GM12878 (cell line): ENCODE data around the gene PTPN14. TPM values are rescaled to one million over a fixed set of nuclear protein-coding genes. Genes with fewer than 3 reads are reported as not detected.

Experiments
- ATAC-seq: fragments of 200-7000 bp; cut with Tn5 transposase; 3 replicates; pipeline ENCODE4 v1.9.1; 2020; ENCODE audit warnings: mild to moderate bottlenecking, moderate library complexity
- BruUV-seq: library from RNA; stranded (reverse); fragments of 400-500 nt; replicated peaks from 2 replicates; lab custom pipeline; 2021; lab: Mats Ljungman, UMichigan
- CTCF ChIA-PET: fragments of 300-600 bp; sonication (Branson Sonifier 250); formaldehyde crosslinking; extraction: SDS; loops from one replicate; lab custom pipeline; 2021; ENCODE audit warnings: inconsistent platforms; lab: Yijun Ruan, JAX
- POLR2A ChIA-PET: fragments of 350-600 bp; formaldehyde crosslinking; extraction: SDS; loops from one replicate; lab custom pipeline; 2021; ENCODE audit warnings: inconsistent platforms; lab: Charles Lee
- RAD21 ChIA-PET: fragments of 300-600 bp; sonication (Branson Sonifier 250); formaldehyde crosslinking; loops from one replicate; lab custom pipeline; 2023; ENCODE audit warnings: antibody characterized with exemption; ENCODE audit not compliant: unreplicated experiment; lab: Charles Lee
- SMC1A ChIA-PET: fragments of 300-600 bp; sonication (Branson Sonifier 250); formaldehyde crosslinking; loops from one replicate; lab custom pipeline; 2023; ENCODE audit not compliant: unreplicated experiment, uncharacterized antibody; lab: Charles Lee
- DNase-seq: peaks from one replicate; pipeline ENCODE4 v3.0.0-alpha.2; 2011; ENCODE audit warnings: low read depth, low spot score
- FAIRE-seq: peaks from 3 replicates; lab custom pipeline; 2011; peaks lifted over from hg19 to GRCh38; lab: Jason Lieb, UNC
- H2AFZ ChIP-seq: 2 replicates; pipeline ENCODE4 v1.6.0; 2011; ENCODE audit warnings: low read depth, low read length, control low read depth; ENCODE audit not compliant: control insufficient read depth
- H3K27ac ChIP-seq: 2 replicates; pipeline ENCODE4 v1.5.1; 2011; ENCODE audit warnings: control low read depth; ENCODE audit not compliant: control insufficient read depth, insufficient read depth
- H3K27me3 ChIP-seq, 2 experiments: replicated peaks in 1 of 2; 2 replicates each; pipeline versions ENCODE4 v1.6.0 to v1.6.1; 2011; ENCODE audit warnings: low read length in 1 of 2; ENCODE audit not compliant: control insufficient read depth in 2 of 2, insufficient read depth in 2 of 2
- H3K36me3 ChIP-seq, 2 experiments: 2 replicates each; pipeline ENCODE4 v1.5.1; 2011; ENCODE audit warnings: low read length in 1 of 2; ENCODE audit not compliant: control insufficient read depth in 2 of 2, insufficient read depth in 2 of 2
- H3K4me1 ChIP-seq: 2 replicates; pipeline ENCODE4 v1.6.1; 2011; ENCODE audit warnings: mild to moderate bottlenecking, low read length, moderate library complexity, mixed read lengths; ENCODE audit not compliant: control insufficient read depth, insufficient read depth
- H3K4me2 ChIP-seq: 2 replicates; pipeline ENCODE4 v1.6.0; 2011; ENCODE audit warnings: control low read depth; ENCODE audit not compliant: control insufficient read depth, insufficient read depth
- H3K4me3 ChIP-seq: fragments of 200-600 bp; sonication (generic); 2 replicates; pipeline ENCODE4 v1.5.1; 2016
- H3K79me2 ChIP-seq: 2 replicates; pipeline ENCODE4 v1.6.0; 2011; ENCODE audit warnings: low read length; ENCODE audit not compliant: control insufficient read depth, insufficient read depth
- H3K9ac ChIP-seq: 2 replicates; pipeline ENCODE4 v1.8.0; 2011; ENCODE audit warnings: low read length, control low read depth, mixed read lengths; ENCODE audit not compliant: control insufficient read depth, insufficient read depth
- H3K9me3 ChIP-seq: replicated peaks from 3 replicates; pipeline ENCODE4 v1.5.1; 2011; ENCODE audit warnings: mild to moderate bottlenecking, low read length; ENCODE audit not compliant: control insufficient read depth, insufficient read depth
- H4K20me1 ChIP-seq: 2 replicates; pipeline ENCODE4 v1.6.0; 2011; ENCODE audit not compliant: control insufficient read depth, insufficient read depth
- DPF2 ChIP-seq: fragments of 450-650 bp; IDR thresholded peaks from 2 replicates; pipeline ENCODE4 v1.6.1; 2017; ENCODE audit warnings: mild to moderate bottlenecking
- FOXM1 ChIP-seq: IDR thresholded peaks from 2 replicates; pipeline ENCODE4 v1.6.1; 2012; ENCODE audit warnings: low read depth, mild to moderate bottlenecking, inconsistent platforms, low read length, moderate library complexity
- KAT2A ChIP-seq: conservative IDR thresholded peaks from 2 replicates; pipeline ENCODE4 v1.6.1; 2011; ENCODE audit warnings: low read depth, low read length; ENCODE audit not compliant: control insufficient read depth
- MAX ChIP-seq: IDR thresholded peaks from 2 replicates; pipeline ENCODE4 v1.6.1; 2012; ENCODE audit warnings: low read depth, low read length, improper control_type of control experiment
- MTA2 ChIP-seq: fragments of 450-650 bp; IDR thresholded peaks from 2 replicates; pipeline ENCODE4 v1.6.1; 2016; ENCODE audit warnings: low read depth, mild to moderate bottlenecking, moderate library complexity
- MXI1 ChIP-seq: fragments of 150-350 bp; IDR thresholded peaks from 2 replicates; pipeline ENCODE4 v1.6.1; 2011; ENCODE audit warnings: low read depth, mild to moderate bottlenecking, inconsistent platforms, low read length, improper control_type of control experiment
- MYB ChIP-seq: fragments of 150-350 bp; IDR thresholded peaks from 2 replicates; pipeline ENCODE4 v1.6.1; 2014; ENCODE audit warnings: mild to moderate bottlenecking, low read depth, low read length, borderline replicate concordance
- NFYA ChIP-seq: IDR thresholded peaks from 2 replicates; pipeline ENCODE4 v1.6.1; 2011; ENCODE audit warnings: low read depth, mild to moderate bottlenecking, low read length, improper control_type of control experiment, borderline replicate concordance
- NFYB ChIP-seq: IDR thresholded peaks from 2 replicates; pipeline ENCODE4 v1.6.1; 2011; ENCODE audit warnings: low read depth, mild to moderate bottlenecking, low read length, improper control_type of control experiment, moderate library complexity; ENCODE audit not compliant: insufficient read depth
- NRF1 ChIP-seq: conservative IDR thresholded peaks from 2 replicates; pipeline ENCODE4 v1.6.1; 2011; ENCODE audit warnings: mild to moderate bottlenecking, low read depth, low read length, improper control_type of control experiment
- PAX5 ChIP-seq: IDR thresholded peaks from 2 replicates; pipeline ENCODE4 v1.6.1; 2011; ENCODE audit warnings: low read depth, low read length, borderline replicate concordance
- SPI1 ChIP-seq: IDR thresholded peaks from 2 replicates; pipeline ENCODE4 v1.6.1; 2011; ENCODE audit warnings: low read depth, mild to moderate bottlenecking, low read length, moderate library complexity, borderline replicate concordance; ENCODE audit not compliant: insufficient read depth
- STAT1 ChIP-seq: fragments of 450-650 bp; conservative IDR thresholded peaks from 2 replicates; pipeline ENCODE4 v1.6.1; 2014; ENCODE audit warnings: antibody characterized with exemption, mild to moderate bottlenecking
- TCF12 ChIP-seq: IDR thresholded peaks from 2 replicates; pipeline ENCODE4 v1.6.1; 2011; ENCODE audit warnings: low read depth, mild to moderate bottlenecking, low read length
- USF2 ChIP-seq: IDR thresholded peaks from 2 replicates; pipeline ENCODE4 v1.6.1; 2011; ENCODE audit warnings: low read depth, low read length, improper control_type of control experiment, borderline replicate concordance
- ZNF207 ChIP-seq: fragments of 450-650 bp; IDR thresholded peaks from 2 replicates; pipeline ENCODE4 v1.6.1; 2014; ENCODE audit warnings: antibody characterized with exemption, mild to moderate bottlenecking, borderline replicate concordance
- ZNF24 ChIP-seq: fragments of 450-650 bp; IDR thresholded peaks from 2 replicates; pipeline ENCODE4 v1.6.1; 2017; ENCODE audit warnings: antibody characterized with exemption, mild to moderate bottlenecking
- WGBS: methylation state at CpG from one replicate; pipeline ENCODE4 v1.1.6; 2016; ENCODE audit warnings: low lambda C conversion rate; ENCODE audit not compliant: insufficient replicate concordance, insufficient coverage; ENCODE audit errors: missing lambda C conversion rate; 5-methylcytosine and 5-hydroxymethylcytosine counted together
- in situ Hi-C: fragments of 300-500 bp; cut with MboI; formaldehyde crosslinking; loops from 9 replicates; pipeline ENCODE4 v1.14.3; 2018; ENCODE audit warnings: mixed read lengths
- intact Hi-C: fragments of 100-400 bp; cut with micrococcal nuclease; formaldehyde crosslinking; loops from one replicate; pipeline ENCODE4 v1.14.2; 2022; ENCODE audit not compliant: unreplicated experiment
- polyA plus RNA-seq, 11 experiments: library from polyadenylated mRNA; depleted of rRNA in 4 of 11; unstranded in 6 of 11; stranded (reverse) in 5 of 11; fragments of >200 nt; fragmentation: Nextera tagmentation in 4 of 11; fragmentation: Illumina TruSeq in 1 of 11; extraction: Ambion mirVana in 4 of 11; extraction: Trizol in 1 of 11; gene quantifications; 1 replicate in 1 of 11; 2 replicates in 10 of 11; pipeline versions ENCODE4 v1.2.1 to v1.2.3, GENCODE V29; 2011 to 2016; ENCODE audit warnings: inconsistent platforms in 2 of 11, missing spikeins in 2 of 11, low read depth in 1 of 11
- total RNA-seq, 4 experiments: library from RNA; depleted of rRNA in 3 of 4; stranded (reverse); fragments of >200 nt in 3 of 4; fragmentation: Illumina TruSeq in 1 of 4; extraction: Trizol in 1 of 4; gene quantifications; 2 replicates each; pipeline versions ENCODE4 v1.2.1 to v1.2.3, GENCODE V29; 2013 to 2021

Gene PTPN14
- total and polyA plus RNA-seq, 10 of the 15 experiments (the other 5 are each of a cell fraction or from before 2014, with no cell fraction given): 0.05 to 5.1 (median 0.44) TPM

- Histone ChIP-seq H3K4me2 (no peak overlapping the region), H3K9ac (no peak overlapping the region), H3K9me3 (no peaks in the 10 kb centered on the region), H3K4me3 (no peak overlapping the region), H4K20me1 (no peaks in the 10 kb centered on the region), H3K36me3 (no peaks in the 10 kb centered on the region), H3K79me2 (no peaks in the 10 kb centered on the region), H2AFZ (no peak overlapping the region), H3K27ac (no peak overlapping the region), H3K4me1 (no peaks in the 10 kb centered on the region), H3K27me3 (no peaks in the 10 kb centered on the region; a peak in 1 of 4 replicates)
- ATAC-seq (no peak), DNase-seq (no peak), FAIRE-seq (no peak)
- ChIA-PET RAD21 (interaction anchor here (0.7 kb wide), 2 partner anchors 11 to 333 kb away, joined by 3 to 7 read pairs; no protein-coding TSS in a partner anchor), CTCF (interaction anchor here (1.2 kb wide), 1 partner anchor 133 kb away, joined by 4 read pairs; no protein-coding TSS in a partner anchor), SMC1A (interaction anchor here (1.5 to 3.9 kb wide), 3 partner anchors 9 to 23 kb away, joined by 3 to 16 read pairs (median 6); no protein-coding TSS in a partner anchor), POLR2A (interaction anchor here (0.6 to 1.6 kb wide), 4 partner anchors 10 to 82 kb away, joined by 3 to 5 read pairs (median 4); no protein-coding TSS in a partner anchor)
- no TSS peak for BruUV-seq
- WGBS: 59% methylated on average over 30 of the region's 30 CpGs
- in situ Hi-C loops (no loop called here), intact Hi-C loops (no loop called here)
- TF ChIP-seq STAT1 (no peak), PAX5 (no peak), KAT2A (no peak), NFYA (no peak), MXI1 (no peak), MAX (no peak), MTA2 (no peak), ZNF24 (no peak), ZNF207 (no peak), SPI1 (no peak), MYB (no peak), TCF12 (no peak), NFYB (no peak), FOXM1 (no peak), NRF1 (no peak), USF2 (no peak), DPF2 (no peak)
Observed at GRCh38 chr1:214464445-214465287, 86.7 kb downstream of the PTPN14 start.
